SKM-1 (cell line): ENCODE data around the gene LAMB4.

Experiments used
- DNase-seq: peaks from one replicate; lab custom pipeline; 2025; ENCODE audit not compliant: unreplicated experiment; lab: John Stamatoyannopoulos, UW

LAMB4 gene

GRCh38 chr7:108016841-108017775 is 113.1 kb downstream of the LAMB4 start:
- DNase-seq: no peak

GRCh38 chr7:108015740-108016139 is 114.4 kb downstream of the LAMB4 start:
- DNase-seq: no peak

- DNase-seq: no peak
Measured at GRCh38 chr7:108014747-108015682, 115.1 kb downstream of the LAMB4 start.

- DNase-seq: no peak
Measured at GRCh38 chr7:108014215-108014614, 115.9 kb downstream of the LAMB4 start.

GRCh38 chr7:108012499-108013430 is 117.4 kb downstream of the LAMB4 start:
- DNase-seq: no peak

- DNase-seq: no peak
Measured at GRCh38 chr7:108010377-108010776, 119.8 kb downstream of the LAMB4 start.

GRCh38 chr7:108009873-108010272 is 120.3 kb downstream of the LAMB4 start:
- no peak for DNase-seq

GRCh38 chr7:108008827-108009226 is 121.3 kb downstream of the LAMB4 start:
- DNase-seq: no peak

- DNase-seq: no peak
Measured at GRCh38 chr7:108008240-108008639, 121.9 kb downstream of the LAMB4 start.

- DNase-seq: no peak
Measured at GRCh38 chr7:108007762-108008161, 122.4 kb downstream of the LAMB4 start.

GRCh38 chr7:108007261-108007660 is 122.9 kb downstream of the LAMB4 start:
- no peak for DNase-seq

- no peak for DNase-seq
Measured at GRCh38 chr7:108004220-108005142, 125.7 kb downstream of the LAMB4 start.

- no peak for DNase-seq
Measured at GRCh38 chr7:108003599-108003935, 126.6 kb downstream of the LAMB4 start.

- no peak for DNase-seq
Measured at GRCh38 chr7:108002726-108003598, 127.2 kb downstream of the LAMB4 start, which contains the start of gene LAMB1. LAMB1 (minus strand) TSS chr7:108003161; CDS start chr7:108002885, 276 bp downstream.

GRCh38 chr7:108001764-108002725 is 128.1 kb downstream of the LAMB4 start:
- no peak for DNase-seq

- DNase-seq: no peak
Measured at GRCh38 chr7:108000875-108001763, 129.0 kb downstream of the LAMB4 start.
